Pulmonary artery endothelial cell (primary cell): ENCODE data around the gene SLC22A16. TPM values are rescaled to one million over a fixed set of nuclear protein-coding genes. Genes with fewer than 3 reads are reported as not detected.

Source experiments
- DNase-seq: peaks from one replicate; pipeline ENCODE4 v3.0.0-alpha.2; 2011; ENCODE audit warnings: low read depth, low spot score
- total RNA-seq: library from RNA; depleted of rRNA; stranded (reverse); fragments of >200 nt; gene quantifications from 2 replicates; pipeline ENCODE4 v1.2.3, GENCODE V29; 2014

SLC22A16 gene
- total RNA-seq, 1 donor from 2014 or later: not detected

DNA sequence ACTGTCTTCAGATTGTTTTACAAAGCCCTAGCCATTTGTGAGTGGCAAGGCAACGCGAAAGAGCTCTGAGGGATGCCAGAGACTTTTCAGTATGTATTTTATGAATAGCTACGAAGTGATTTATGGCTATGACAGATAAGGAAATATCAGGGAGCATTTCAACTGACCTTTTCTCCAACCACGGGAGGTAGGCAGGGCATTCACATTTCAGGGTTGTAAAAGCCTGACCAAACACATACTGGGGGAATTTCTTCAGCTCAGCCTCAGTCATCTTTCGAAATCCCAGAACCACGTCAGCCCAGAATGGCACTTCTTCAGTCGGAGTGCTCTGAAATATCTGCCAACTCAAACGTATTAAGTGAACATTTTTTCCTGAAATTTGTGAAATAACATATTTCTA, 71.8 kb downstream of the SLC22A16 start:
- no peak for DNase-seq

DNA sequence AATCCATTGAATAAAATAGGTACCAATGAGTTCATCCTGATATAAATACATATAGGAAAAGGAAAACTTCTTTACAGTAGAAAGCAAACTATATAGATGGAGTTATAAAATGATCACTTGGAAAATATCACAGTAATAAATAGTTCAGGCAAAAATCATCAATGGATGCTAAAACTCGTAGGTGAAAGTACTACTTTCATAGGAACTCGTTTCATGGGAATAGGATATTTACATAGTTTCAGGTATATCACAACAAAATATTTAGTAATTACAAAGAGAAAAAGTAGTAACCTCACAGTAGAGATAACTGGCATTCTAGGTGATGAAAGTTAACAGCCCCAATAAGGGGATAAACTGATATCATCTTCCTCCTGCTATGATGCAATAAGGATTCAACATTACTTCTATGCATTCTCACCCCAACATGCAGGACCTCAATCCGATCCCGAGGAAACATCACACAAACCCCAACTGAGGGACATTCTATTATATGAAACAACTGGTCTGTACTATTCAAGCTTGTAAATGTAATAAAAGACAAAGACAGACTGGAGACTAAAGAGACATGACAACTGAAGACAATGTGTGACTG, 74.7 kb downstream of the SLC22A16 start:
- no peak for DNase-seq

- DNase-seq: no peak
Observed at GRCh38 chr6:110400208-110400607, 76.2 kb downstream of the SLC22A16 start.

- no peak for DNase-seq
Observed at GRCh38 chr6:110399219-110400071, 77.0 kb downstream of the SLC22A16 start.

GRCh38 chr6:110398778-110399177, 77.6 kb downstream of the SLC22A16 start:
- no peak for DNase-seq

- no peak for DNase-seq
Observed at GRCh38 chr6:110395221-110395620, 81.2 kb downstream of the SLC22A16 start.

DNA sequence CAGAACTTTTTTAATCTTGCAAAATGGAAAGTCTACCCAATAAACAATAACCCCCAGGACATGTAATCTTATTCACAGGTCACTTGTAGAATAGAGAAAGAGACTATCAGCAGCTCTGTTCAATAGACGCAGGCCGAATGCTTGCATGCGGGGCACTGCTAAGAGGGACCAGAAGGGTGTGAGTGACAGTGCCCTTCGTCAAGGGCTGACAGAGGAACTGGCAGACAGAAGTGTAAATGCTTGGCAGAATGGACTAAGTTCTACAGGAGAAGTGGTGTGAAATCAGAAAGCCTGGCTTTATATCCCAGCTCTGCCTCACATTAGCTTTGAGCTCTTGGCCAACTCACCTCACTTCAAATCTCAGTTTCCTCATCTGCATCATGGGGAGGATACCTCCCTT, 82.0 kb downstream of the SLC22A16 start:
- no peak for DNase-seq

DNA sequence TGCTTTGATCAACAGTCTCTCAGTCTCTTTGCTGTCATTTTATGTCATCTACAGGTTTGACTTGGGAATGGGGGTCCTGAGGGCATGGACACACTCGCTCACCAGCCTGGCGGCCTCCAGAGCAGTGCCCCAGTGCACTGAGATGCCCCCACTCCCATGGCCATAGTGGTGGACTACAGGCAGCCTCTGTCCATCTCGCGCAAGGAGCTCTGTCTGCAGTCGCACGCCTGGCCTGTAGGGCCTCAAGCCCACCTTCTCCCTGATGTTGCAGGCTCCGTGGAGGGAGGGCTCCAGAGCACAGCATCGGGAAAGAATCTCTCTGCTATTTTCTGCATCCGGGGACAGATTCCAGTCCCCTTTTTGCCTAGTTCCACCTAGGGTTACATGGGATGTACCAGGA, 83.7 kb downstream of the SLC22A16 start:
- no peak for DNase-seq

GRCh38 chr6:110390404-110390803, 86.0 kb downstream of the SLC22A16 start:
- DNase-seq: no peak

DNA sequence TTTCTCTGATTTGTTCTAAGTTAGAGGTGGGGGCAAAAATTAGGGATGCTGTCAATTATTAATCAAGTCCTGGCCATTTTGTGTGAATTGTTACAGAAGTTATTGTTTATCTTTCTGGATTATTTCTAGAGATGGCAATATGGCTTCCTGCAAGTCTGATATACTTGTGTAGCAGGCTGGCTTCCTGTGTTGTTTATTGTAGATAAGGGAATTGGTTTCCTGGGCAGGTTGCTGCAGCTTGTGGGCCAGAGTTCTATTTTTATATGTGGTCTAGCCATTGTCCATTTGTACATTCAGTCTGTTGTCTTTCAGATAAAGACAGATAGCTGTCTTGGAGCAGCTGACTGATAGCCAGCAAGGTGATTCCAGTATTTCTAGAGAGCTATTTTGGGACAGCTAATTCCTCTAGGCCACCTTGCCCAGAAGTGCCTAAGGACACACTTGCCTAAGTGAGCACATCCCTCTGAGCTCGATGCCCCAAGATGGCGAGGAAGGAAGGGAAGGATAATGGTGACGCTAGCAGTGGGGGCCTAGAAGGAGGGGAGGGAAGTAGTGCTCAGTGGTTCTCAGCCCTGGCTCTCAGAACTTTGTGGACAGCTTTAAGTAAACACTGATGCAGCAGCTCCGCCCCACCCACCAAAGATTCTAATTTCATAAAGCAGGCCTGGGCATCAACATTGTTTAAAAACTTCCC, 86.6 kb downstream of the SLC22A16 start:
- peak; percentile 72 for DNase-seq

GRCh38 chr6:110387986-110388385, 88.4 kb downstream of the SLC22A16 start:
- no peak for DNase-seq

- no peak for DNase-seq
Observed at GRCh38 chr6:110385458-110385863, 91.0 kb downstream of the SLC22A16 start.

DNA sequence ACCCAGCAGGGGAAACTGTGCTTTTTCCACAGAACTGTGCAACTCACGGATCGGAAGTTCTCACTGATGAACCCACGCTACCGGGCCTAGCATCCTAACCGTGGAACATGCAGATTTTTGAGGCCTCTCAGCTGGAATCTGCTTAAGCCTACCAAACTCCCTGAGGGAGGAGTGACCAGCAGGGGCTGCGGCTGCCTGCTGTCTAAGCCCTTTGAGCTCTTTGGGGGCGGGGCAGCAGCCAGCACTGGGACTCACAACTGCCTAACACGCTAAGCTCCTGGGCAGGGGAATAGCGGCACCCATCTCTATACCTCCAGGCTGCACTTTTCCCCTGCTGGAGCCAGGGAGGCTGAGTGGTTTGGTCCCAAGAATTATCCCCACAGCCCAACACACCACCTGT, 97.9 kb downstream of the SLC22A16 start:
- DNase-seq: no peak

Other genes with a start within 250 kb of the SLC22A16 start
- not detected in 2 replicates for gene METTL24, start 118.3 kb downstream of the SLC22A16 start, total RNA-seq
- gene DDO, start 61.0 kb downstream of the SLC22A16 start, total RNA-seq: 0.53 and 2.7 TPM in 2 replicates